SJSA1 (cell line): ENCODE measurements around the gene PSRC1. TPM values are rescaled to one million over a fixed set of nuclear protein-coding genes. Genes with fewer than 3 reads are reported as not detected.
A peak's percentile ranks its signal among the peaks of the same experiment; 100 is the strongest.

Experiments used
- DNase-seq, 2 experiments: peaks; one replicate each; pipeline ENCODE4 v3.0.0-alpha.2; 2015 to 2020; ENCODE audit warnings: low spot score in 2 of 2, low read depth in 1 of 2
- H3K27ac ChIP-seq: fragments of 250-450 bp; sonication (Bioruptor Pico); 2 replicates; pipeline ENCODE4 v1.5.1; 2020; ENCODE audit warnings: mild to moderate bottlenecking, moderate library complexity
- H3K27me3 ChIP-seq: fragments of 250-450 bp; sonication (Bioruptor Pico); replicated peaks from 2 replicates; pipeline ENCODE4 v1.5.1; 2020; ENCODE audit warnings: mild to moderate bottlenecking, moderate library complexity
- H3K36me3 ChIP-seq: fragments of 250-450 bp; sonication (Bioruptor Pico); 2 replicates; pipeline ENCODE4 v1.5.1; 2020; ENCODE audit warnings: mild to moderate bottlenecking
- H3K4me1 ChIP-seq: fragments of 250-450 bp; sonication (Bioruptor Pico); replicated peaks from 2 replicates; pipeline ENCODE4 v1.6.1; 2021; ENCODE audit warnings: mild to moderate bottlenecking
- H3K4me3 ChIP-seq: fragments of 250-450 bp; sonication (Bioruptor Pico); 2 replicates; pipeline ENCODE4 v1.5.1; 2020; ENCODE audit warnings: mild to moderate bottlenecking
- H3K9me3 ChIP-seq: fragments of 250-450 bp; sonication (Bioruptor Pico); replicated peaks from 2 replicates; pipeline ENCODE4 v1.5.1; 2020; ENCODE audit warnings: mild to moderate bottlenecking
- total RNA-seq: library from RNA; depleted of rRNA; stranded (reverse); fragments of >200 nt; shearing (Covaris generic); gene quantifications from 2 replicates; pipeline ENCODE4 v1.2.3, GENCODE V29; 2014

Gene PSRC1
- total RNA-seq, 1 experiment from 2014 or later, result 94.1 TPM

DNA sequence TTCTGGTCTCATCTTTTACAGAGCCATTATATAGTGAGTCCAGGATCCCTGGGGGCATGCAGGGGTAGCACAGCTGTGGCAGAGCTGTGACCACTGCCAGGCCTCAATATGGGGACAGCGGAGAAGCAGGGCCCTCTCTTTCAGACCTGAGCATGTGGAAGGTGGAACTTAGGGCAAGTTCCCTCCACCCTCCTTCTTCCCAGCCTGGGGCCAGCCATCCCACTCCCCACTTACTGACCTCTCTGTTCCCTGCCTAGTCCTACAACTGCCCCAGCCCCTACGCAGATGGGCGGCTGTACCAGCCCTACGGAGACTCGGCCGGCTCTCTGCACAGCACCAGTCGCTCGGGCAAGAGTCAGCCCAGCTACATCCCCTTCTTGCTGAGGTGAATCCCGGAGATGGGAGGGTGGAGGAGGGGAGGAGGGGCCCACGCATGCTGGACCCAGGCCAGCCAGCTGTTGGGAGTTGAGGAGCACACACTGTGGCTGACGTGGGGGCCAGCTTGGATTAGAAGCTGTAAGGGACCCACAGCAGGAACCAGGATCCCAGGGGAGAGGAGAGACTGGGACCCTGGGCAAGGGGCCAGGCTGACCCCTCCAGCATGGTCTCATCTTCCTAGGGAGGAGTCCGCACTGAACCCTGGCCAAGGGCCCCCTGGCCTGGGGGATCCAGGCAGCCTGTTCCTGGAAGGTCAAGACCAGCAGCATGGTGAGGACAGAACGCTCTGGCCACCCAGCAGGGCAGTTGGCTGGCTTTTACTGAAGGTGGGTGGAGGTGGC lies 10.7 kb downstream of the PSRC1 start:
- Histone ChIP-seq H3K4me3 (no peak overlapping the region), H3K36me3 (peaks cover 1% of the 10 kb centered on the region), H3K27me3 (no peaks in the 10 kb centered on the region), H3K27ac (no peak overlapping the region), H3K4me1 (peaks cover 28% of the 10 kb centered on the region), H3K9me3 (no peaks in the 10 kb centered on the region)
- peak in 1 of 2 experiments; percentile 36 for DNase-seq

- Histone ChIP-seq H3K27ac (no peak overlapping the region), H3K27me3 (no peaks in the 10 kb centered on the region), H3K4me3 (no peak overlapping the region), H3K36me3 (no peaks in the 10 kb centered on the region; the same call in 1 of the 2 replicates), H3K9me3 (no peaks in the 10 kb centered on the region), H3K4me1 (peaks cover 23% of the 10 kb centered on the region)
- DNase-seq, result peak in 1 of 2 experiments; percentile 35
Measured at GRCh38 chr1:109271458-109271857, 11.5 kb downstream of the PSRC1 start.

DNA sequence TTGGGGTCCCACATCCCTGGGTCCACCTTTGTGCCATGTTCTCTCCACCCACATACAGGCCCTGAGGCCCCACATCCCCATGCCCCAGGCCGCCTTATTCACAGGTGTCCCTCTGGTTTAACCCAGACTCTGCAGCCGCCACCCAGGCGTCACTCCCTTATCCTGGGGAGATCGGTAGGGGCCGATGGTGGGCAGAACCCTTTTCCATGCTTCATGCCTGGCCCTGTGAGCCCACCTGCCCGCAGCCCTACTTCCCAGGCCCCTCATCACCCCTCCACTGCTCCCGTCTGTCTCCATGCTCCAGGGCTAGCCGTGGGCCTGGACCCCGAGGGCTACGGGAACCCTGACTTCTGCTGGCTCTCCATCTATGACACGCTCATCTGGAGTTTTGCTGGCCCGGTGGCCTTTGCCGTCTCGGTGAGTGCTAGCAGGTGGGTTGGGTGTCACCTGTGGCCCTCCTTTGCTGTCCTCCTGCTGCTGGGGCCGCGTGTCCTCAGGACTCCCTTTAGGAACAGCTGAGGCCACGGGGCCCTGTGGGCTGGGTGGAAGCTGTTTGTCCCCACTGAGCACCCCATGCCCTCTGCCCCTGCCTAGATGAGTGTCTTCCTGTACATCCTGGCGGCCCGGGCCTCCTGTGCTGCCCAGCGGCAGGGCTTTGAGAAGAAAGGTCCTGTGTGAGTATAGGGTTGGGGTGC lies 12.2 kb downstream of the PSRC1 start:
- H3K27ac ChIP-seq, result no peak overlapping the region
- H3K36me3 ChIP-seq, result no peaks in the 10 kb centered on the region; the same call in 1 of the 2 replicates
- no peak overlapping the region for H3K4me3 ChIP-seq
- no peaks in the 10 kb centered on the region for H3K9me3 ChIP-seq
- no peaks in the 10 kb centered on the region for H3K27me3 ChIP-seq
- DNase-seq, result peak in 1 of 2 experiments; percentile 45
- peaks cover 16% of the 10 kb centered on the region for H3K4me1 ChIP-seq

DNA sequence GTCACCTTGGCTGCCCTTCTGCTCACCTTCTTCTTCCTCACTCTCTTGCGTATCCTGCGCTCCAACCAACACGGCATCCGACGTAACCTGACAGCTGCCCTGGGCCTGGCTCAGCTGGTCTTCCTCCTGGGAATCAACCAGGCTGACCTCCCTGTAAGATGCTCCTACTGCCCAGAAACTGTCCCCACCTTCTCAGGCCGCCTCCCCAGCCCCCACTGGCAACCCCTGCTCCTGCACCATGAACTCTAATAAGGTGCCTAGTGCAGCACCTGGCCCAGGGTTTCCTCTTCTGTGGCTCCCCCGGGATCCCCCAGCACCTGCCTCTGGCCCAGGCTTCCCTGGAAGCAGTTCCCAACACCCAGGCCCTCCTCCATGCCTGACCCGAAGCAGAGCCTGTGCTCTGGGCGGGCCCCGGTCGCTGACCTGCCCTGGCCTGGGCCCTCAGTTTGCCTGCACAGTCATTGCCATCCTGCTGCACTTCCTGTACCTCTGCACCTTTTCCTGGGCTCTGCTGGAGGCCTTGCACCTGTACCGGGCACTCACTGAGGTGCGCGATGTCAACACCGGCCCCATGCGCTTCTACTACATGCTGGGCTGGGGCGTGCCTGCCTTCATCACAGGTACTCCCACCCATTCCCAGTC lies 12.8 kb downstream of the PSRC1 start:
- no peak overlapping the region for H3K4me3 ChIP-seq
- H3K9me3 ChIP-seq, result no peaks in the 10 kb centered on the region

DNA sequence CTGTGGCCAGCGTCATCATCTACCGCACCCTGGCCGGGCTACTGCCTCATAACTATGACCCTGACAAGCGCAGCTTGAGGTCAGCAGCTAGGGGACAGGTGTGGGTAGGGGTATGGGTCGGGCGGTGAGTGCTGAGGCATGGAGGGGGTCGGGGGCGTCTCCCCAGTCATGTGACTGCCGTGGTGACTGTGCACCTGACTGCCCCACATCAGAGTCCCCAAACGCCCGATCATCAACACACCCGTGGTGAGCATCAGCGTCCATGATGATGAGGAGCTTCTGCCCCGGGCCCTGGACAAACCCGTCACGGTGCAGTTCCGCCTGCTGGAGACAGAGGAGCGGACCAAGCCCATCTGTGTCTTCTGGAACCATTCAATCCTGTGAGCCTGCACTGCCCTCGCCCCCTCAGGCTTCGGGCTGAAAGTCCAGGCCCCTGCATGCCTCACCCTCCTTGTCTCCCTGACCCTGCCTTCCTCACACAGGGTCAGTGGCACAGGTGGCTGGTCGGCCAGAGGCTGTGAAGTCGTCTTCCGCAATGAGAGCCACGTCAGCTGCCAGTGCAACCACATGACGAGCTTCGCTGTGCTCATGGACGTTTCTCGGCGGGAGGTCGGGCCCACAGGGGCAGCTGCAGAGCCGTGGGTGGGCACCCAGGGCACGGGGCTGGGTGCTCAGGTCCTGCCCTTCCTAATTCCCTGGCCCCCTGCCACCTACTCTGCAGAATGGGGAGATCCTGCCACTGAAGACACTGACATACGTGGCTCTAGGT lies 13.5 kb downstream of the PSRC1 start:
- H3K4me1 ChIP-seq, result peaks cover 2% of the 10 kb centered on the region
- H3K4me3 ChIP-seq, result no peak overlapping the region
- no peak overlapping the region for H3K27ac ChIP-seq
- no peaks in the 10 kb centered on the region for H3K9me3 ChIP-seq
- H3K36me3 ChIP-seq, result no peaks in the 10 kb centered on the region; the same call in 1 of the 2 replicates
- no peaks in the 10 kb centered on the region for H3K27me3 ChIP-seq
- DNase-seq, result peak in 1 of 2 experiments; percentile 42

More for the DNA sequence above, 12.8 kb downstream of the PSRC1 start:
- Histone ChIP-seq H3K27me3 (no peaks in the 10 kb centered on the region), H3K27ac (no peak overlapping the region), H3K4me1 (peaks cover 9% of the 10 kb centered on the region), H3K36me3 (no peaks in the 10 kb centered on the region; the same call in 1 of the 2 replicates)
- peak in 1 of 2 experiments; percentile 36 for DNase-seq

DNA sequence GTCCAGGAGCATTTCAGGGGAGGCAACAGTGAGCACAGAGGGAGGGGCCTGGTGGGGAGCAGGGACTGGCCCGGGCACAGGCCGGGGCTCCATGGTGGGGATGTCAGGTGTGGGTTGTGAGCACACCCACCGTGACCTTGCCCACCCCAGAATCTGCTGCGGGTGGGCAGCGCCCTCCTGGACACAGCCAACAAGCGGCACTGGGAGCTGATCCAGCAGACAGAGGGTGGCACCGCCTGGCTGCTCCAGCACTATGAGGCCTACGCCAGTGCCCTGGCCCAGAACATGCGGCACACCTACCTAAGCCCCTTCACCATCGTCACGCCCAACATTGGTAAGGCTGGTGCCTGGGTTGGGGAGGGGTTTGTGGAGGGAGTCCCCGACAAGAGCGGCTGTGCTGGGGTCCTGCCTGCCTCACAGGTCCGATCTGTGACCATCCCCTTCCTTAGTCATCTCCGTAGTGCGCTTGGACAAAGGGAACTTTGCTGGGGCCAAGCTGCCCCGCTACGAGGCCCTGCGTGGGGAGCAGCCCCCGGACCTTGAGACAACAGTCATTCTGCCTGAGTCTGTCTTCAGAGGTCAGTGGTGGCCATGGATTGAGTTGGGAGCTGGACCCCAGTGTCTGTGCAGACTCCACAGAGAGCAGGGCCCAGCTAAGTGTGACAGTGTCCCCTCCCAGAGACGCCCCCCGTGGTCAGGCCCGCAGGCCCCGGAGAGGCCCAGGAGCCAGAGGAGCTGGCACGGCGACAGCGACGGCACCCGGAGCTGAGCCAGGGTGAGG lies 14.3 kb downstream of the PSRC1 start:
- no peak overlapping the region for H3K4me3 ChIP-seq
- H3K27ac ChIP-seq, result no peak overlapping the region
- no peaks in the 10 kb centered on the region for H3K4me1 ChIP-seq
- H3K36me3 ChIP-seq, result no peaks in the 10 kb centered on the region; the same call in 1 of the 2 replicates
- DNase-seq, result no peak
- no peaks in the 10 kb centered on the region for H3K9me3 ChIP-seq
- no peaks in the 10 kb centered on the region for H3K27me3 ChIP-seq

DNA sequence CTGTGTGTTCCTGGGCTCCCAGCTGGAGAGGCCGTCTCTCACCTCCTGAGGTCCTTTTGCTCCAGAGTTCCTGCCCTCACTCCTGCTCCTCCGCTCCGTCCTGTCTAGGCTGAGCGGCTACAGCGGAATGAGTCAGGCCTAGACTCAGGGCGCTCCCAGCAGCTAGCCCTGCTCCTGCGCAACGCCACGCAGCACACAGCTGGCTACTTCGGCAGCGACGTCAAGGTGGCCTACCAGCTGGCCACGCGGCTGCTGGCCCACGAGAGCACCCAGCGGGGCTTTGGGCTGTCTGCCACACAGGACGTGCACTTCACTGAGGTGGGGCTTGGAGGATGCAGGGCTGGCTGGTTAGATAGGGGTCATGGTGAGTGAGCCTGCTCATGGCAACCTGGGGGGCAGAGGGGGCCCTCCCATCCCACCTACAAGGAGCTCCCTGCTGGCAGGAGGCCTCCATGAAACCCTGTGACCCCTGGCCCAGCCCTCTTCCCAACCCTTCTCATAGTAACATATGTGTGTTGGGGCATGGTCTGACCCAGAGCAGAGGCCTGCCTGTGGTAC lies 15.1 kb downstream of the PSRC1 start:
- no peaks in the 10 kb centered on the region for H3K27me3 ChIP-seq
- H3K9me3 ChIP-seq, result 0 out of 2 replicates have a peak, but pooled peaks cover 3% of the 10 kb centered on the region
- no peak overlapping the region for H3K4me3 ChIP-seq
- no peak overlapping the region for H3K27ac ChIP-seq
- H3K4me1 ChIP-seq, result no peaks in the 10 kb centered on the region
- no peaks in the 10 kb centered on the region for H3K36me3 ChIP-seq
- DNase-seq, result peak in 1 of 2 experiments; percentile 41

DNA sequence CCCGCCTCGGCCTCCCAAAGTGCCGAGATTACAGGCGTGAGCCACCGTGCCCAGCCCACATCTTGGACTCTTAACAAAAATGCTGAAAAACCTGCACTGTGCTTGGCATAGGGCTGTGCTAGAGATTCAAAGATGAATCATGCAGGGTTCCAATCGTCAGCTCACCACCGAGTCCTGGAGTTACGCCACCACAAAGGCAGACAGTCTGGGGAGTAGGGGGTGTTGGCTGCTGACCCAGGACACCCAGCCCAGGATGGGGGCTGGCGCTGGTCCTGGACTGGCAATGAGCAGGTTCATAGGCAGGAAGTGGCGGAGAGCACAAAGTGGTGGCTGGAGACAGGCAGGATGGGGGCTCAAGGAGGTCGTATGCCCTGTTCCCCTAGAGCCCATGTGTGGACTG lies 16.0 kb downstream of the PSRC1 start:
- H3K27me3 ChIP-seq, result no peaks in the 10 kb centered on the region
- H3K9me3 ChIP-seq, result 0 out of 2 replicates have a peak, but pooled peaks cover 3% of the 10 kb centered on the region
- no peaks in the 10 kb centered on the region for H3K36me3 ChIP-seq
- H3K4me1 ChIP-seq, result no peaks in the 10 kb centered on the region
- no peak overlapping the region for H3K4me3 ChIP-seq
- H3K27ac ChIP-seq, result no peak overlapping the region
- DNase-seq, result no peak

DNA sequence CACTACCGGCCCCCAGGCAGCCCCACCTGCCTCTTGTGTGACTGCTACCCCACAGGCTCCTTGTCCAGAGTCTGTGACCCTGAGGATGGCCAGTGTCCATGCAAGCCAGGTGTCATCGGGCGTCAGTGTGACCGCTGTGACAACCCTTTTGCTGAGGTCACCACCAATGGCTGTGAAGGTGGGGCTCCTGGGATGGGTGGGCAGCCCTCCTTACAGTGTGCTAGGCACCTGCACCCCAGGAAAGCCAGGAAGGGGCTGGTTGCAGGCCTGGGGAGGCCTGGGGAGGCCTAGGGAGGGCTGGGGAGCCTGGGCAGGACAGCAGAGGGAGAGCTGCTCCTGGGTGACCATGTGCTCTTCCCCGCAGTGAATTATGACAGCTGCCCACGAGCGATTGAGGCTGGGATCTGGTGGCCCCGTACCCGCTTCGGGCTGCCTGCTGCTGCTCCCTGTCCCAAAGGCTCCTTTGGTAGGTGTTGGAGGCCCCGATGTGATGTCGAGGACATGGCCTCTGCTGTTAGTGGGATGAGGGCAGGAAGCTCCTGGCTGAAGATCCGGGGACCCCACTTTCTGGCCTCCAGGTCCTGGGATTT lies 17.1 kb downstream of the PSRC1 start:
- H3K27me3 ChIP-seq, result no peaks in the 10 kb centered on the region
- no peak overlapping the region for H3K4me3 ChIP-seq
- H3K9me3 ChIP-seq, result 0 out of 2 replicates have a peak, but pooled peaks cover 3% of the 10 kb centered on the region
- no peaks in the 10 kb centered on the region for H3K4me1 ChIP-seq
- H3K36me3 ChIP-seq, result no peaks in the 10 kb centered on the region
- peak in 1 of 2 experiments; percentile 31 for DNase-seq
- H3K27ac ChIP-seq, result no peak overlapping the region

- DNase-seq, result no peak
- Histone ChIP-seq H3K9me3 (0 out of 2 replicates have a peak, but pooled peaks cover 3% of the 10 kb centered on the region), H3K4me1 (no peaks in the 10 kb centered on the region), H3K36me3 (no peaks in the 10 kb centered on the region), H3K4me3 (no peak overlapping the region), H3K27ac (no peak overlapping the region), H3K27me3 (no peaks in the 10 kb centered on the region)
Measured at GRCh38 chr1:109265016-109265415, 17.9 kb downstream of the PSRC1 start.

- no peak overlapping the region for H3K27ac ChIP-seq
- H3K4me1 ChIP-seq, result no peaks in the 10 kb centered on the region
- no peaks in the 10 kb centered on the region for H3K27me3 ChIP-seq
- H3K4me3 ChIP-seq, result no peak overlapping the region
- H3K9me3 ChIP-seq, result 0 out of 2 replicates have a peak, but pooled peaks cover 3% of the 10 kb centered on the region
- no peaks in the 10 kb centered on the region for H3K36me3 ChIP-seq
- no peak for DNase-seq
Measured at GRCh38 chr1:109264379-109264755, 18.6 kb downstream of the PSRC1 start.
